Astrocyte (in vitro differentiated cells and primary cell): ENCODE measurements around the gene MRPS18B.

Experiments used
- CTCF ChIP-seq: IDR thresholded peaks from 2 replicates; pipeline ENCODE4 v1.5.1; 2011; ENCODE audit warnings: low read depth, mild to moderate bottlenecking, inconsistent platforms, low read length, moderate library complexity; ENCODE audit not compliant: insufficient read depth
- EZH2 ChIP-seq: IDR thresholded peaks from 2 replicates; pipeline ENCODE4 v1.6.1; 2012; ENCODE audit warnings: mild to moderate bottlenecking, low read length, inconsistent platforms; ENCODE audit not compliant: insufficient read depth

DNA sequence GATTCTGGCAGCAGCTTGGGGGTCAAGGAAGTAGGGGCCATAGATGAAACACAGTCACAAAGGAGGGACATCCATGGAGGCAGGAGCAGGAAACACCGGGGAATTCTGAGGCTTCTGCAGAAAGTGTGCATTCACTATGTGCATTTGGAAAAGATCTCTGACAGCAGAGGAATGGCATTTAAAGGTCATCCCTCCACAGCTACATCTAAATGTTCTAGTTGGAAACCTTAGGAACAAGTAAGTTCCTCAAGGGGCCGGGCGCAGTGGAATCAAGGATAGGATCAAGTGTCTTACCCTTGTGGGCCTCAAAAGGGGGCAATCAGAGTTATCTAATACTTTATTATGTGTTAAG, 38.1 kb downstream of the MRPS18B start:
- TF ChIP-seq CTCF (no peak), EZH2 (no peak)
